ENCODE results near the gene DAPP1. TPM values are rescaled to one million over a fixed set of nuclear protein-coding genes. Genes with fewer than 3 reads are reported as not detected.

DAPP1 gene
- total and polyA plus RNA-seq, 2 of the 4 experiments (the other 2 are of a cell fraction) = not detected

GRCh38 chr4:99841129-99841528 is 24.5 kb downstream of the DAPP1 start:
- Histone ChIP-seq H3K9me1 (ENCODE audit: insufficient read depth, low read length) (no peaks in the 10 kb centered on the region), H4K5ac (ENCODE audit: low read depth, low read length) (no peak overlapping the region), H3K4me2 (ENCODE audit: low read depth, low read length) (no peak overlapping the region), H3K14ac (replicated peaks; ENCODE audit: low read depth, low read length) (no peak overlapping the region), H2AFZ (replicated peaks; ENCODE audit: low read length, poor library complexity) (no peak overlapping the region), H2BK15ac (ENCODE audit: low read depth, low read length) (no peak overlapping the region), H2AK9ac (replicated peaks; ENCODE audit: low read depth, low read length, poor library complexity) (no peak overlapping the region), H3K4me3 (ENCODE audit: insufficient read depth, low read depth, low read length) (no peak overlapping the region), H3K4ac (ENCODE audit: low read depth, low read length) (no peak overlapping the region), H2BK5ac (ENCODE audit: low read depth, low read length, poor library complexity, severe bottlenecking) (no peak overlapping the region), H2BK20ac (ENCODE audit: low read depth, low read length) (no peak overlapping the region), H3K9me3 (ENCODE audit: control insufficient read depth, insufficient read depth, low read length) (no peaks in the 10 kb centered on the region), H3K27me3 (ENCODE audit: control insufficient read depth, insufficient read depth, low read length) (0 out of 2 replicates have a peak, but pooled peaks cover 2% of the 10 kb centered on the region), H4K91ac (ENCODE audit: insufficient read depth, low read depth, low read length) (no peak overlapping the region), H4K8ac (ENCODE audit: low read depth in 2 of 2, low read length in 2 of 2) (no peak overlapping the region), H3K9ac (ENCODE audit: low read depth, low read length) (no peak overlapping the region), H3K79me1 (ENCODE audit: low read depth in 1 of 2, low read length in 2 of 2) (no peaks in the 10 kb centered on the region), H3K18ac (ENCODE audit: low read depth, low read length) (no peak overlapping the region), H2AK5ac (ENCODE audit: low read depth, low read length) (no peak overlapping the region), H3K56ac (ENCODE audit: extremely low read depth, insufficient read depth, low read length) (no peak overlapping the region), H3K23ac (ENCODE audit: low read depth, low read length) (no peak overlapping the region), H2BK120ac (ENCODE audit: low read depth, low read length) (no peak overlapping the region), H3K36me3 (ENCODE audit: control insufficient read depth, insufficient read depth, low read length) (no peaks in the 10 kb centered on the region), H3K27ac (ENCODE audit: insufficient read depth, low read length) (no peak overlapping the region), H3K4me1 (ENCODE audit: control insufficient read depth, insufficient read depth, low read length) (no peaks in the 10 kb centered on the region), H4K20me1 (ENCODE audit: insufficient read depth, low read length) (no peaks in the 10 kb centered on the region)
- ChIA-PET POLR2A (ENCODE audit: unreplicated experiment) (no interaction called here), CTCF (no interaction called here)
- dilution Hi-C loops (cut with HindIII; ENCODE audit: low sequenced_read_pairs, unreplicated experiment) (no loop called here), in situ Hi-C loops (cut with MboI; ENCODE audit: low sequenced_read_pairs) (no loop called here), intact Hi-C loops (cut with micrococcal nuclease) (no loop called here)
- no TSS peak for BruUV-seq (replicated peaks)
- WGBS, 2 experiments (ENCODE audit: extremely low coverage in 2 of 2, insufficient read length in 1 of 2) = no CpG with 5 or more reads among the region's 4 CpGs
- ATAC-seq (ENCODE audit: low read depth) (no peak), DNase-seq (no peak)
- no peak for TF ChIP-seq CTCF (conservative IDR thresholded peaks at IDR 0.05; ENCODE audit: low read depth, low read length)
